ENCODE data around the gene PNKD. TPM values are rescaled to one million over a fixed set of nuclear protein-coding genes. Genes with fewer than 3 reads are reported as not detected.

The PNKD gene
- total and polyA plus RNA-seq, 2 of the 8 experiments (the other 6 are each of a cell fraction or from before 2014, with no cell fraction given): 43.9 to 65.4 TPM

- H2AK5ac ChIP-seq (ENCODE audit: low read depth, low read length): no peak overlapping the region
- H2BK20ac ChIP-seq (ENCODE audit: low read length): no peak overlapping the region
- H3K4me2 ChIP-seq (ENCODE audit: insufficient read depth in 1 of 2, low read depth in 2 of 2, low read length in 2 of 2): no peak overlapping the region
- H3K79me2 ChIP-seq (ENCODE audit: control insufficient read depth in 1 of 2, insufficient read depth in 2 of 2, low read length in 2 of 2): no peaks in the 10 kb centered on the region
- no peak overlapping the region for H3K23ac ChIP-seq (ENCODE audit: insufficient read length)
- H2BK15ac ChIP-seq (ENCODE audit: low read length): no peak overlapping the region
- no peak overlapping the region for H2BK12ac ChIP-seq (ENCODE audit: low read depth, low read length)
- H4K20me1 ChIP-seq (replicated peaks in 1 of 2; ENCODE audit: control insufficient read depth in 1 of 2, insufficient read depth in 2 of 2, low read length in 2 of 2): no peaks in the 10 kb centered on the region
- FAIRE-seq: no peak
- H4K5ac ChIP-seq (ENCODE audit: insufficient read length, low read depth, low read length): no peak overlapping the region
- H3K79me1 ChIP-seq (ENCODE audit: low read depth, low read length): no peaks in the 10 kb centered on the region
- H3K27ac ChIP-seq (ENCODE audit: low read depth, low read length): no peak overlapping the region
- H3K23me2 ChIP-seq (ENCODE audit: low read depth, low read length): peaks cover 7% of the 10 kb centered on the region; the same call in 1 of the 2 replicates
- 85% methylated on average over 6 of the region's 6 CpGs; no CpG with 5 or more reads in 1 of the 2 experiments for WGBS, 2 experiments (ENCODE audit: extremely low coverage in 1 of 2, insufficient coverage in 1 of 2, insufficient read length in 1 of 2, insufficient replicate concordance in 2 of 2, low coverage in 1 of 2, low lambda C conversion rate in 2 of 2, missing lambda C conversion rate in 1 of 2)
- no peaks in the 10 kb centered on the region for H3K36me3 ChIP-seq (ENCODE audit: control insufficient read depth in 2 of 4, insufficient read depth in 4 of 4, low read length in 3 of 4)
- no peak overlapping the region for H2BK120ac ChIP-seq (replicated peaks; ENCODE audit: low read depth, low read length)
- no peak overlapping the region for H3K56ac ChIP-seq (replicated peaks; ENCODE audit: insufficient read length, low read depth, low read length)
- H3K9me3 ChIP-seq (ENCODE audit: insufficient read depth in 2 of 2, low read depth in 1 of 2, low read length in 1 of 2): no peaks in the 10 kb centered on the region
- H3K9ac ChIP-seq (replicated peaks in 1 of 4; ENCODE audit: extremely low read depth in 1 of 4, low read depth in 3 of 4, low read length in 3 of 4): no peak overlapping the region
- DNase-seq (ENCODE audit: low read depth in 1 of 2, low spot score in 2 of 2): no peak
- no peak overlapping the region for H4K91ac ChIP-seq (replicated peaks; ENCODE audit: insufficient read length, low read length)
- H3K27me3 ChIP-seq (replicated peaks in 1 of 4; ENCODE audit: control insufficient read depth in 3 of 4, extremely low read depth in 1 of 4, insufficient read depth in 3 of 4, low read length in 3 of 4): no peaks in the 10 kb centered on the region; a peak in 1 of 7 replicates
- ChIA-PET CTCF (ENCODE audit: partially characterized antibody) (interaction anchor here (1.0 to 1.6 kb wide), 5 partner anchors 8 to 107 kb away, joined by 3 to 6 read pairs (median 5); partner anchors contain the start of gene CATIP), POLR2A (ENCODE audit: partially characterized antibody) (no interaction called here)
- no peak overlapping the region for H2AFZ ChIP-seq (ENCODE audit: low read length)
- no peak overlapping the region for H2BK5ac ChIP-seq (ENCODE audit: low read depth, low read length)
- no peak overlapping the region for H4K8ac ChIP-seq (ENCODE audit: extremely low read depth, insufficient read depth, low read length)
- H3K4ac ChIP-seq (replicated peaks; ENCODE audit: insufficient read length, low read depth, low read length): no peak overlapping the region
- H3K4me1 ChIP-seq (replicated peaks in 1 of 4; ENCODE audit: control insufficient read depth in 3 of 4, insufficient read depth in 4 of 4, low read length in 3 of 4): peaks cover 0 to 3% (median 0%) of the 10 kb centered on the region in 4 experiments; a peak in 3 of 7 replicates
- no peak overlapping the region for H3K4me3 ChIP-seq (ENCODE audit: extremely low read depth in 1 of 4, insufficient read depth in 2 of 4, low read depth in 3 of 4, low read length in 4 of 4)
- TF ChIP-seq BCL11A (IDR thresholded peaks at IDR 0.05; ENCODE audit: low read depth in 2 of 2, low read length in 2 of 2) (no peak), TBP (IDR thresholded peaks at IDR 0.05; ENCODE audit: low read depth, low read length) (no peak), HDAC6 (IDR thresholded peaks at IDR 0.05; ENCODE audit: low read depth, low read length) (no peak), SUZ12 (IDR thresholded peaks at IDR 0.05; ENCODE audit: low read length) (no peak), GTF2F1 (IDR thresholded peaks at IDR 0.05; ENCODE audit: borderline replicate concordance, low read depth, low read length) (no peak), EZH2 (IDR thresholded peaks at IDR 0.05; ENCODE audit: low read depth, low read length, severe bottlenecking) (no peak)
- no peak overlapping the region for H3K18ac ChIP-seq (ENCODE audit: extremely low read depth, low read length)
- H3K14ac ChIP-seq (ENCODE audit: insufficient read length): no peak overlapping the region
These were observed 93.9 kb downstream of the PNKD start for GRCh38 chr2:218364196-218364595.
